MM.1S (cell line): ENCODE measurements around the gene FOXO1.

Experiments used
- DNase-seq: peaks from one replicate; pipeline ENCODE4 v3.0.0-alpha.2; 2015
- H2AFZ ChIP-seq: fragments of 300-600 bp; sonication (generic); 2 replicates; pipeline ENCODE4 v1.6.0; 2016; ENCODE audit warnings: antibody characterized with exemption, low read length
- H3F3A ChIP-seq: fragments of 300-600 bp; sonication (generic); 2 replicates; pipeline ENCODE4 v1.6.1; 2016; ENCODE audit warnings: mild to moderate bottlenecking, antibody characterized with exemption, low read length, moderate library complexity, mixed read lengths; ENCODE audit not compliant: insufficient read depth
- H3K27ac ChIP-seq: fragments of 300-600 bp; sonication (generic); 2 replicates; pipeline ENCODE4 v1.5.1; 2016; ENCODE audit warnings: mild to moderate bottlenecking, low read length
- H3K27me3 ChIP-seq: fragments of 300-600 bp; sonication (generic); replicated peaks from 2 replicates; pipeline ENCODE4 v1.6.0; 2016; ENCODE audit warnings: low read length; ENCODE audit not compliant: insufficient read depth
- H3K36me3 ChIP-seq: fragments of 300-600 bp; sonication (generic); replicated peaks from 2 replicates; pipeline ENCODE4 v1.6.1; 2016; ENCODE audit warnings: mild to moderate bottlenecking, low read length, mixed read lengths; ENCODE audit not compliant: insufficient read depth
- H3K4me1 ChIP-seq: fragments of 300-600 bp; sonication (generic); 2 replicates; pipeline ENCODE4 v1.6.1; 2016; ENCODE audit warnings: low read length, mixed read lengths
- H3K4me2 ChIP-seq: fragments of 300-600 bp; sonication (generic); 2 replicates; pipeline ENCODE4 v1.6.0; 2016; ENCODE audit warnings: low read depth, low read length
- H3K4me3 ChIP-seq: fragments of 300-600 bp; sonication (generic); 2 replicates; pipeline ENCODE4 v1.5.1; 2016; ENCODE audit warnings: low read length, mixed read lengths
- H3K79me2 ChIP-seq: fragments of 300-600 bp; sonication (generic); 2 replicates; pipeline ENCODE4 v1.6.1; 2016; ENCODE audit warnings: mixed run types, low read length, mixed read lengths
- H3K9ac ChIP-seq: fragments of 300-600 bp; sonication (generic); 2 replicates; pipeline ENCODE4 v1.6.1; 2016; ENCODE audit warnings: low read length, mixed read lengths
- H3K9me2 ChIP-seq: fragments of 300-600 bp; sonication (generic); replicated peaks from 2 replicates; pipeline ENCODE4 v1.6.1; 2016; ENCODE audit warnings: mild to moderate bottlenecking, low read length, mixed read lengths; ENCODE audit not compliant: insufficient read depth
- H3K9me3 ChIP-seq: fragments of 300-600 bp; sonication (generic); replicated peaks from 2 replicates; pipeline ENCODE4 v1.6.1; 2016; ENCODE audit warnings: mild to moderate bottlenecking, low read length, mixed read lengths; ENCODE audit not compliant: insufficient read depth
- H4K20me1 ChIP-seq: fragments of 300-600 bp; sonication (generic); 2 replicates; pipeline ENCODE4 v1.6.1; 2016; ENCODE audit warnings: mild to moderate bottlenecking, low read length, moderate library complexity, mixed read lengths; ENCODE audit not compliant: insufficient read depth
- EZH2 ChIP-seq: fragments of 300-600 bp; sonication (generic); optimal IDR thresholded peaks from 2 replicates; pipeline ENCODE3; 2017; ENCODE audit warnings: low read depth, mild to moderate bottlenecking, antibody characterized with exemption, low read length, mixed read lengths
- EZH2phosphoT487 ChIP-seq: fragments of 300-600 bp; sonication (generic); IDR thresholded peaks from 2 replicates; pipeline ENCODE4 v1.6.1; 2018; ENCODE audit warnings: antibody characterized with exemption, low read length
- TF ChIP-seq, protein P1 (sequence below): fragments of 300-600 bp; sonication (generic); IDR thresholded peaks from 2 replicates; pipeline ENCODE4 v1.5.1; 2016; ENCODE audit warnings: antibody characterized with exemption, low read length, mixed read lengths

The FOXO1 gene

DNA sequence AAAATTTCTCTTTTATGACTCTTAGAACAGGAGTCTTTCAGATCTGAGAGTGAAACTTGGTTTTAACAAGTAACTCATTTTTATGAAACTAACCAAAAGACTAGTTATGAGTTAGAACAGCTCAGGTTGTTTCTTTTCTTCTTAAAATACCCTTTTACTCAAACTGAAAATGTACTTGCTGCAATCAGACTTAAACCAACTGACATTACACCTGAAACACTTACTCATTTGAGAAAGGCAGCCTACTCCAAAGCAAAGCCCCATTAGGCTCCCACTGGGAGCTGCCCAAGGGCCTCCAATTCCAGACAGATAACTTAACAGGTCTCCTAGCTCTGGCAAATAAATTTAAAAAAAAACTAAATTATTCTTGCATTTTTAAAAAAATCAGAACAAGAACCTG is 3.6 kb downstream of the FOXO1 start:
- Histone ChIP-seq H4K20me1 (no peaks in the 10 kb centered on the region), H2AFZ (no peak overlapping the region), H3K79me2 (peaks cover 54% of the 10 kb centered on the region), H3K27ac (peak overlapping the region; percentile 80), H3K36me3 (no peaks in the 10 kb centered on the region), H3K27me3 (no peaks in the 10 kb centered on the region), H3K4me1 (no peaks in the 10 kb centered on the region), H3K4me3 (peak overlapping the region; percentile 74; the same call in 1 of the 2 replicates), H3K4me2 (peak overlapping the region; percentile 96), H3K9ac (peak overlapping the region; percentile 69; the same call in 1 of the 2 replicates), H3F3A (peaks cover 16% of the 10 kb centered on the region), H3K9me3 (no peaks in the 10 kb centered on the region), H3K9me2 (no peaks in the 10 kb centered on the region)
- peak; percentile 34 for DNase-seq
- TF ChIP-seq, protein P1, sequence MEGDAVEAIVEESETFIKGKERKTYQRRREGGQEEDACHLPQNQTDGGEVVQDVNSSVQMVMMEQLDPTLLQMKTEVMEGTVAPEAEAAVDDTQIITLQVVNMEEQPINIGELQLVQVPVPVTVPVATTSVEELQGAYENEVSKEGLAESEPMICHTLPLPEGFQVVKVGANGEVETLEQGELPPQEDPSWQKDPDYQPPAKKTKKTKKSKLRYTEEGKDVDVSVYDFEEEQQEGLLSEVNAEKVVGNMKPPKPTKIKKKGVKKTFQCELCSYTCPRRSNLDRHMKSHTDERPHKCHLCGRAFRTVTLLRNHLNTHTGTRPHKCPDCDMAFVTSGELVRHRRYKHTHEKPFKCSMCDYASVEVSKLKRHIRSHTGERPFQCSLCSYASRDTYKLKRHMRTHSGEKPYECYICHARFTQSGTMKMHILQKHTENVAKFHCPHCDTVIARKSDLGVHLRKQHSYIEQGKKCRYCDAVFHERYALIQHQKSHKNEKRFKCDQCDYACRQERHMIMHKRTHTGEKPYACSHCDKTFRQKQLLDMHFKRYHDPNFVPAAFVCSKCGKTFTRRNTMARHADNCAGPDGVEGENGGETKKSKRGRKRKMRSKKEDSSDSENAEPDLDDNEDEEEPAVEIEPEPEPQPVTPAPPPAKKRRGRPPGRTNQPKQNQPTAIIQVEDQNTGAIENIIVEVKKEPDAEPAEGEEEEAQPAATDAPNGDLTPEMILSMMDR = no peak
- TF ChIP-seq EZH2phosphoT487 (no peak), EZH2 (no peak)

GRCh38 chr13:40661875-40662665 is 4.4 kb downstream of the FOXO1 start:
- Histone ChIP-seq H3K27ac (peak overlapping the region; percentile 80), H3F3A (peaks cover 16% of the 10 kb centered on the region), H3K27me3 (no peaks in the 10 kb centered on the region), H3K4me1 (0 out of 2 replicates have a peak, but pooled peaks cover 3% of the 10 kb centered on the region), H3K9ac (peak overlapping the region; percentile 69; the same call in 1 of the 2 replicates), H2AFZ (no peak overlapping the region), H3K79me2 (peaks cover 61% of the 10 kb centered on the region), H3K9me2 (no peaks in the 10 kb centered on the region), H4K20me1 (no peaks in the 10 kb centered on the region), H3K9me3 (no peaks in the 10 kb centered on the region), H3K36me3 (no peaks in the 10 kb centered on the region), H3K4me2 (peak overlapping the region; percentile 96), H3K4me3 (peak overlapping the region; percentile 41; the same call in 1 of the 2 replicates)
- no peak for TF ChIP-seq EZH2phosphoT487
- no peak for TF ChIP-seq EZH2
- TF ChIP-seq, protein P1 = no peak
- no peak for DNase-seq

DNA sequence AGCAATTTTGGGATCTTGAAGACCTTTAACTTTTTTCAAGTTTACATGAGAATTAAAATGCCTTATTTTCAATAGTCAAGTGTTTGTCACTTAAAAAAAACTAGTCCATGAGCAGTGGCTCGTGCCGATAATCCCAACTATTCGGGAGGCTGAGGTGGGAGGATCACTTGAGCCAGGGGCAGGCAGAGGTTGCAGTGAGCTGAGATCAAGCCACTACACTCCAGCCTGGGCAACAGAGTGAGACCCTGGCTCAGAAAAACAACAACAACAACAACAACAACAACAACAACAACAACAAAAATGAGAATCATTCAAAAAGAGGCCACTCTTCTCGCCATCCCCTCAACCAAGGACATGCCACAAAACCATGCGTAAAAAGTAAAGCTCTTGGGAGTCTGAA is 5.7 kb downstream of the FOXO1 start:
- no peak overlapping the region for H3K9ac ChIP-seq
- no peaks in the 10 kb centered on the region for H3K9me3 ChIP-seq
- no peak overlapping the region for H3K4me2 ChIP-seq
- no peak overlapping the region for H3K27ac ChIP-seq
- H4K20me1 ChIP-seq = no peaks in the 10 kb centered on the region
- H3K27me3 ChIP-seq = no peaks in the 10 kb centered on the region
- no peaks in the 10 kb centered on the region for H3K36me3 ChIP-seq
- TF ChIP-seq EZH2 (no peak), EZH2phosphoT487 (no peak)
- TF ChIP-seq, protein P1 = no peak
- DNase-seq = no peak
- H3F3A ChIP-seq = peaks cover 16% of the 10 kb centered on the region
- no peak overlapping the region for H2AFZ ChIP-seq
- no peaks in the 10 kb centered on the region for H3K9me2 ChIP-seq
- H3K79me2 ChIP-seq = peaks cover 71% of the 10 kb centered on the region
- no peak overlapping the region for H3K4me3 ChIP-seq
- 0 out of 2 replicates have a peak, but pooled peaks cover 3% of the 10 kb centered on the region for H3K4me1 ChIP-seq
